ENCODE data around the gene AVEN. TPM values are rescaled to one million over a fixed set of nuclear protein-coding genes. Genes with fewer than 3 reads are reported as not detected.

The AVEN gene
- polyA plus RNA-seq, 1 of the 3 experiments (the other 2 are of a cell fraction): 7.5 TPM

DNA sequence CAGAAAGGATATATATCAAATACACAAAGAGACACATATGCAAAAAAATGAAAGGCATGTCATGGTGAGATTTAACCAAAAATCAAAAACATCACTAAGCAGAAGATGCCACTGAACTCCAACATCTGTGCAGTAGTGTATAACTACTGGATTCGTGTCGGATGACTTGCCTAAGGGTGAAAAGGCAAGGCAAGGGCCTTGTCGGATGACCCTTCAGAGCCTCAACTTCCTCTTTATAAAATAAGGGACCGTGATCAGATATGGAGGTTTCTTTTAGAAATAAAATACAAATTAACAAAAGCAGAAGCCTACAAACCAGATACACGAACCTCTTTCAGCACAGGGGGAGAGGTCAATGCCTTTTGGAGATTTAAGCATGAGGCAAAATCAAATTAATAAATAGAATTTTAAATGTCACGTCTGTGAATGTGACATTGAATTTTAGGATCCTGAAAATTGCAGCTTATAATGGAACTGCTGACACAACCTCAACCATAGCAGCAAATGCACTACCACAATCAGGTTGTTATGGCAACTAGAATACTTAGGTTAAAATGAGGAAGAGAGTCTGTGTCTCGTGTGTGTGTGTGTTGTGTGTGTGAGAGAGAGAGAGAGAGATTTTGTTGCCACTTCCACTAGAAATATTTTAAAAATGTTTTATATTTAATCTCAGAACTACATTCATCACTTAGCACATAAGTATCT is 79.0 kb downstream of the AVEN start:
- Histone ChIP-seq H3K36me3 (replicated peaks in 1 of 2; ENCODE audit: control insufficient read depth in 1 of 2, insufficient read depth in 2 of 2, low read length in 1 of 2) (no peaks in the 10 kb centered on the region), H3K9me3 (no peaks in the 10 kb centered on the region), H3K4me2 (no peak overlapping the region), H3K9me2 (no peaks in the 10 kb centered on the region), H4K20me1 (ENCODE audit: insufficient read depth) (no peaks in the 10 kb centered on the region), H3F3A (replicated peaks; ENCODE audit: insufficient read depth) (no peaks in the 10 kb centered on the region), H3K4me1 (ENCODE audit: control insufficient read depth in 1 of 2, insufficient read depth in 2 of 2, low read depth in 1 of 2, low read length in 1 of 2) (peaks cover 0 to 4% of the 10 kb centered on the region in 2 experiments; a peak in 2 of 4 replicates), H3K4me3 (ENCODE audit: low read depth in 2 of 2, low read length in 1 of 2) (no peak overlapping the region), H3K27ac (ENCODE audit: low read depth in 2 of 2, low read length in 1 of 2) (no peak overlapping the region), H3K9ac (no peak overlapping the region), H3K27me3 (ENCODE audit: insufficient read depth) (no peaks in the 10 kb centered on the region), H3K79me2 (ENCODE audit: insufficient read depth) (no peaks in the 10 kb centered on the region), H2AFZ (ENCODE audit: low read depth) (no peak overlapping the region)
- ChIA-PET CTCF (interaction anchor here (3.7 kb wide), 1 partner anchor 223 kb away, joined by 26 read pairs; no protein-coding TSS in a partner anchor), POLR2A (no interaction called here)
- TF ChIP-seq MEF2A (IDR thresholded peaks at IDR 0.05; ENCODE audit: borderline replicate concordance, low read depth) (no peak), EZH2phosphoT487 (IDR thresholded peaks at IDR 0.05; ENCODE audit: borderline replicate concordance, low read depth) (no peak), CHD2 (IDR thresholded peaks at IDR 0.05; ENCODE audit: low read length, partially characterized antibody) (no peak)
- DNase-seq: no peak
- 85% methylated on average over 7 of the region's 7 CpGs for WGBS (ENCODE audit: low lambda C conversion rate)

GRCh38 chr15:33956397-33956796 is 82.6 kb downstream of the AVEN start:
- Histone ChIP-seq H3K4me3 (ENCODE audit: low read depth in 2 of 2, low read length in 1 of 2) (no peak overlapping the region), H3K4me2 (no peak overlapping the region), H3K27me3 (ENCODE audit: insufficient read depth) (no peaks in the 10 kb centered on the region), H3F3A (replicated peaks; ENCODE audit: insufficient read depth) (no peaks in the 10 kb centered on the region), H3K9me3 (no peaks in the 10 kb centered on the region), H4K20me1 (ENCODE audit: insufficient read depth) (no peaks in the 10 kb centered on the region), H3K4me1 (ENCODE audit: control insufficient read depth in 1 of 2, insufficient read depth in 2 of 2, low read depth in 1 of 2, low read length in 1 of 2) (peaks cover 0 to 4% of the 10 kb centered on the region in 2 experiments; a peak in 2 of 4 replicates), H3K79me2 (ENCODE audit: insufficient read depth) (no peaks in the 10 kb centered on the region), H3K9ac (no peak overlapping the region), H3K36me3 (replicated peaks in 1 of 2; ENCODE audit: control insufficient read depth in 1 of 2, insufficient read depth in 2 of 2, low read length in 1 of 2) (no peaks in the 10 kb centered on the region), H2AFZ (ENCODE audit: low read depth) (no peak overlapping the region), H3K9me2 (no peaks in the 10 kb centered on the region), H3K27ac (ENCODE audit: low read depth in 2 of 2, low read length in 1 of 2) (no peak overlapping the region)
- DNase-seq: no peak
- 33% methylated on average over 1 of the region's 1 CpG for WGBS (ENCODE audit: low lambda C conversion rate)
- POLR2A ChIA-PET: no interaction called here
- TF ChIP-seq ELF1 (IDR thresholded peaks at IDR 0.05): no peak
- TF ChIP-seq NFIC (IDR thresholded peaks at IDR 0.05; ENCODE audit: borderline replicate concordance): peak; percentile 38; the same call in 1 of the 2 replicates
- CTCF ChIA-PET: no interaction called here

DNA sequence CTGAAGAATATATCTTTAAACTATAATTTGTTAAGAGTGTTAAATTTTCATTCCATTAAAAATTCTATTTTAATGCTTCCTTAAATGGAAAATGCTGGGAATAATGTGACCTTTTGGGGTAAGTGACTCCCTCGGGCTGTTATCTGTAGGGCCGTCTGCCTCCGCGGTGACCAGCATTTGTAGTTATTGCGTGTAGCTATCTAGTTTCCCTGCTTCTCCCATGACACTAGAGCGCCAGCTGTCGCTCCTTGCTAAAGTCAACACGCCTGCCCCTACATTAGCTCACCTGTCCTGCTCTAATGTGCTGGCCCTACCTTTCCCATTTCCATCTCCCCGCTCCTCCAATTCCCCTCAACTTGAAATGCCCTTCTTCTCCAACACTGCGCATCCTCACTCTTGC is 83.1 kb downstream of the AVEN start:
- no peak overlapping the region for H3K4me2 ChIP-seq
- CTCF ChIA-PET: no interaction called here
- H3K9me3 ChIP-seq: no peaks in the 10 kb centered on the region
- no peaks in the 10 kb centered on the region for H3K9me2 ChIP-seq
- POLR2A ChIA-PET: no interaction called here
- H3F3A ChIP-seq (replicated peaks; ENCODE audit: insufficient read depth): no peaks in the 10 kb centered on the region
- 82% methylated on average over 10 of the region's 10 CpGs for WGBS (ENCODE audit: low lambda C conversion rate)
- H3K4me1 ChIP-seq (ENCODE audit: control insufficient read depth in 1 of 2, insufficient read depth in 2 of 2, low read depth in 1 of 2, low read length in 1 of 2): peaks cover 0 to 4% of the 10 kb centered on the region in 2 experiments; a peak in 2 of 4 replicates
- no peaks in the 10 kb centered on the region for H3K27me3 ChIP-seq (ENCODE audit: insufficient read depth)
- no peaks in the 10 kb centered on the region for H3K36me3 ChIP-seq (replicated peaks in 1 of 2; ENCODE audit: control insufficient read depth in 1 of 2, insufficient read depth in 2 of 2, low read length in 1 of 2)
- H3K9ac ChIP-seq: no peak overlapping the region
- H3K27ac ChIP-seq (ENCODE audit: low read depth in 2 of 2, low read length in 1 of 2): no peak overlapping the region
- no peaks in the 10 kb centered on the region for H3K79me2 ChIP-seq (ENCODE audit: insufficient read depth)
- H4K20me1 ChIP-seq (ENCODE audit: insufficient read depth): no peaks in the 10 kb centered on the region
- H2AFZ ChIP-seq (ENCODE audit: low read depth): no peak overlapping the region
- no peak overlapping the region for H3K4me3 ChIP-seq (ENCODE audit: low read depth in 2 of 2, low read length in 1 of 2)
- no peak for DNase-seq
- TF ChIP-seq RFX5 (IDR thresholded peaks at IDR 0.05; ENCODE audit: low read length) (no peak), MAX (IDR thresholded peaks at IDR 0.05; ENCODE audit: low read depth) (no peak), NRF1 (IDR thresholded peaks at IDR 0.05; ENCODE audit: low read depth, low read length) (no peak), FOXM1 (IDR thresholded peaks at IDR 0.05; ENCODE audit: low read depth) (no peak), POLR2AphosphoS5 (IDR thresholded peaks at IDR 0.05; ENCODE audit: low read depth, low read length) (no peak), CHD2 (IDR thresholded peaks at IDR 0.05; ENCODE audit: low read length, partially characterized antibody) (no peak), EZH2phosphoT487 (IDR thresholded peaks at IDR 0.05; ENCODE audit: borderline replicate concordance, low read depth) (no peak), CTCF (IDR thresholded peaks at IDR 0.05) (no peak), ELF1 (IDR thresholded peaks at IDR 0.05) (no peak), MXI1 (IDR thresholded peaks at IDR 0.05; ENCODE audit: low read depth, low read length) (no peak), YY1 (IDR thresholded peaks at IDR 0.05; ENCODE audit: low read depth) (no peak), TAF1 (IDR thresholded peaks at IDR 0.05; ENCODE audit: borderline replicate concordance, low read depth, low read length) (no peak), JUND (IDR thresholded peaks at IDR 0.05) (no peak), RAD21 (IDR thresholded peaks at IDR 0.05; ENCODE audit: low read length) (no peak)
- TF ChIP-seq, protein P1, sequence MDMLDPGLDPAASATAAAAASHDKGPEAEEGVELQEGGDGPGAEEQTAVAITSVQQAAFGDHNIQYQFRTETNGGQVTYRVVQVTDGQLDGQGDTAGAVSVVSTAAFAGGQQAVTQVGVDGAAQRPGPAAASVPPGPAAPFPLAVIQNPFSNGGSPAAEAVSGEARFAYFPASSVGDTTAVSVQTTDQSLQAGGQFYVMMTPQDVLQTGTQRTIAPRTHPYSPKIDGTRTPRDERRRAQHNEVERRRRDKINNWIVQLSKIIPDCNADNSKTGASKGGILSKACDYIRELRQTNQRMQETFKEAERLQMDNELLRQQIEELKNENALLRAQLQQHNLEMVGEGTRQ (IDR thresholded peaks at IDR 0.05; ENCODE audit: borderline replicate concordance, low read depth, low read length): no peak
- TF ChIP-seq, protein P2, sequence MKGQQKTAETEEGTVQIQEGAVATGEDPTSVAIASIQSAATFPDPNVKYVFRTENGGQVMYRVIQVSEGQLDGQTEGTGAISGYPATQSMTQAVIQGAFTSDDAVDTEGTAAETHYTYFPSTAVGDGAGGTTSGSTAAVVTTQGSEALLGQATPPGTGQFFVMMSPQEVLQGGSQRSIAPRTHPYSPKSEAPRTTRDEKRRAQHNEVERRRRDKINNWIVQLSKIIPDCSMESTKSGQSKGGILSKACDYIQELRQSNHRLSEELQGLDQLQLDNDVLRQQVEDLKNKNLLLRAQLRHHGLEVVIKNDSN (IDR thresholded peaks at IDR 0.05; ENCODE audit: borderline replicate concordance, low read depth): no peak
